Esophagus (tissue), 2 donors: Measurements from ENCODE around the gene ACOT4. TPM values are rescaled to one million over a fixed set of nuclear protein-coding genes. Genes with fewer than 3 reads are reported as not detected.

ENCODE experiments used
- H3K27ac ChIP-seq, 2 donors: one replicate each; pipeline ENCODE4 v1.5.1; 2013; ENCODE audit warnings: low read depth in 2 of 2, mild to moderate bottlenecking in 2 of 2, inconsistent platforms in 1 of 2, low read length in 1 of 2, moderate library complexity in 1 of 2
- H3K27me3 ChIP-seq, 2 donors: one replicate each; pipeline ENCODE4 v1.6.1; 2013; ENCODE audit warnings: low read length in 2 of 2, control low read depth in 1 of 2, mild to moderate bottlenecking in 1 of 2; ENCODE audit not compliant: insufficient read depth in 2 of 2, control insufficient read depth in 1 of 2
- H3K36me3 ChIP-seq, 2 donors: one replicate each; pipeline ENCODE4 v1.6.1; 2013; ENCODE audit warnings: low read length in 1 of 2; ENCODE audit not compliant: control insufficient read depth in 2 of 2, insufficient read depth in 2 of 2
- H3K4me1 ChIP-seq, 2 donors: one replicate each; pipeline ENCODE4 v1.6.1; 2013; ENCODE audit warnings: low read length in 1 of 2; ENCODE audit not compliant: control insufficient read depth in 2 of 2, insufficient read depth in 2 of 2
- H3K4me3 ChIP-seq, 2 donors: one replicate each; pipeline ENCODE4 v1.5.1; 2013; ENCODE audit warnings: low read length in 2 of 2, mild to moderate bottlenecking in 2 of 2, low read depth in 1 of 2, moderate library complexity in 1 of 2
- H3K9me3 ChIP-seq, 2 donors: one replicate each; pipeline ENCODE4 v1.6.1; 2013; ENCODE audit warnings: mild to moderate bottlenecking in 2 of 2, low read depth in 1 of 2, low read length in 1 of 2, moderate library complexity in 1 of 2; ENCODE audit not compliant: control insufficient read depth in 2 of 2, insufficient read depth in 1 of 2
- WGBS, 2 donors: extraction: QIAGEN DNeasy Blood & Tissue Kit; methylation state at CpG; one replicate each; pipeline ENCODE4 v1.1.7; 2013; 5-methylcytosine and 5-hydroxymethylcytosine counted together
- polyA plus RNA-seq, 2 donors: library from polyadenylated mRNA; stranded (reverse); fragments of 200-250 nt; gene quantifications; one replicate each; pipeline ENCODE4 v1.2.3, GENCODE V29; 2013
- donor health status: healthy with polysubstance abuse.
- donor health status: Bipolar disorder and iron deficiency.

The ACOT4 gene
- polyA plus RNA-seq, 2 donors = 1.3 to 2.2 TPM

- H3K27ac ChIP-seq = peak within 1 kb of the TSS; percentile 57 to 90
- H3K4me1 ChIP-seq = no peaks in the 10 kb centered on the region
- WGBS, 2 donors = 0 to 1% methylated on average over 43 of the region's 43 CpGs
- H3K9me3 ChIP-seq = no peaks in the 10 kb centered on the region
- no peaks in the 10 kb centered on the region for H3K27me3 ChIP-seq
- peak within 1 kb of the TSS; percentile 72 to 94 for H3K4me3 ChIP-seq
- H3K36me3 ChIP-seq = no peaks in the 10 kb centered on the region
Measured at GRCh38 chr14:73644531-73645247, 53.0 kb downstream of the ACOT4 start, which contains the start of gene DNAL1. Gene DNAL1 (plus strand): TSS chr14:73644986. CDS start chr14:73645040, 54 bp downstream.

GRCh38 chr14:73645248-73645610 lies 53.6 kb downstream of the ACOT4 start:
- Histone ChIP-seq H3K36me3 (no peaks in the 10 kb centered on the region), H3K4me1 (no peaks in the 10 kb centered on the region), H3K4me3 (peak overlapping the region; percentile 72 to 94), H3K27ac (peak overlapping the region in 1 of 2 donors; percentile 81), H3K9me3 (no peaks in the 10 kb centered on the region), H3K27me3 (no peaks in the 10 kb centered on the region)
- WGBS, 2 donors = 5 to 8% methylated on average over 7 of the region's 7 CpGs

Other genes starting within 250 kb of the ACOT4 start
- 10 to 100 TPM; 26.9 to 34.8 TPM for gene NUMB, start 133.3 kb upstream of the ACOT4 start, polyA plus RNA-seq
- gene RIOX1, start 100.9 kb upstream of the ACOT4 start, polyA plus RNA-seq = 1 to 10 TPM; 4.9 to 6.6 TPM
- gene ACOT1, start 54.7 kb upstream of the ACOT4 start, polyA plus RNA-seq = 1 to 10 TPM; 3.0 to 3.9 TPM
- gene HEATR4, start 32.9 kb upstream of the ACOT4 start, polyA plus RNA-seq = under 1 TPM; 0.05 to 0.67 TPM
- 10 to 100 TPM in 1 of 2 donors, 1 to 10 TPM in 1; 9.7 to 19.1 TPM for gene ACOT2, start 22.7 kb upstream of the ACOT4 start, polyA plus RNA-seq
- gene ACOT6, start 20.6 kb downstream of the ACOT4 start, polyA plus RNA-seq = not detected
- gene DNAL1, start 53.1 kb downstream of the ACOT4 start, polyA plus RNA-seq = 1 to 10 TPM; 1.7 to 2.5 TPM
- 10 to 100 TPM; 12.7 to 13.2 TPM for gene PNMA1, start 122.5 kb downstream of the ACOT4 start, polyA plus RNA-seq